GM12878 (cell line): ENCODE results near the gene EDN2. TPM values are rescaled to one million over a fixed set of nuclear protein-coding genes. Genes with fewer than 3 reads are reported as not detected.

Experiments
- BCLAF1 ChIP-seq: fragments of 450-650 bp; IDR thresholded peaks from 2 replicates; pipeline ENCODE4 v1.6.1; 2017; ENCODE audit warnings: antibody characterized with exemption, mild to moderate bottlenecking, moderate library complexity
- PRDM15 ChIP-seq: fragments of 450-650 bp; formaldehyde crosslinking; IDR thresholded peaks from 2 replicates; pipeline ENCODE4 v1.4.0; 2020; ENCODE audit warnings: mild to moderate bottlenecking, moderate library complexity
- STAT1 ChIP-seq: fragments of 450-650 bp; conservative IDR thresholded peaks from 2 replicates; pipeline ENCODE4 v1.6.1; 2014; ENCODE audit warnings: antibody characterized with exemption, mild to moderate bottlenecking
- STAT3 ChIP-seq: IDR thresholded peaks from 2 replicates; pipeline ENCODE4 v1.6.1; 2011; ENCODE audit warnings: low read depth, low read length, improper control_type of control experiment
- polyA plus RNA-seq, 11 experiments: library from polyadenylated mRNA; depleted of rRNA in 4 of 11; unstranded in 6 of 11; stranded (reverse) in 5 of 11; fragments of >200 nt; fragmentation: Nextera tagmentation in 4 of 11; fragmentation: Illumina TruSeq in 1 of 11; extraction: Ambion mirVana in 4 of 11; extraction: Trizol in 1 of 11; gene quantifications; 1 replicate in 1 of 11; 2 replicates in 10 of 11; pipeline versions ENCODE4 v1.2.1 to v1.2.3, GENCODE V29; 2011 to 2016; ENCODE audit warnings: inconsistent platforms in 2 of 11, missing spikeins in 2 of 11, low read depth in 1 of 11
- total RNA-seq, 4 experiments: library from RNA; depleted of rRNA in 3 of 4; stranded (reverse); fragments of >200 nt in 3 of 4; fragmentation: Illumina TruSeq in 1 of 4; extraction: Trizol in 1 of 4; gene quantifications; 2 replicates each; pipeline versions ENCODE4 v1.2.1 to v1.2.3, GENCODE V29; 2013 to 2021
- TF ChIP-seq, protein P1 (sequence below): IDR thresholded peaks from 2 replicates; pipeline ENCODE4 v1.6.1; 2011; ENCODE audit warnings: borderline replicate concordance, low read depth, mild to moderate bottlenecking, moderate library complexity, low read length; ENCODE audit not compliant: insufficient read depth, poor library complexity, severe bottlenecking
- TF ChIP-seq, protein P2 (sequence below): IDR thresholded peaks from 2 replicates; pipeline ENCODE4 v1.6.1; 2011; ENCODE audit warnings: borderline replicate concordance, low read depth, mild to moderate bottlenecking, moderate library complexity, mixed read lengths, low read length; ENCODE audit not compliant: insufficient read depth; ENCODE audit errors: extremely low read length

EDN2 gene
- total and polyA plus RNA-seq, 10 of the 15 experiments (the other 5 are each of a cell fraction or from before 2014, with no cell fraction given), result 0.11 to 1.5 (median 0.43) TPM; not detected in 1

GRCh38 chr1:41476807-41477361 is 7.6 kb downstream of the EDN2 start (continued):
- TF ChIP-seq PRDM15 (no peak), BCLAF1 (no peak), STAT3 (no peak), STAT1 (no peak)
- TF ChIP-seq, protein P1, sequence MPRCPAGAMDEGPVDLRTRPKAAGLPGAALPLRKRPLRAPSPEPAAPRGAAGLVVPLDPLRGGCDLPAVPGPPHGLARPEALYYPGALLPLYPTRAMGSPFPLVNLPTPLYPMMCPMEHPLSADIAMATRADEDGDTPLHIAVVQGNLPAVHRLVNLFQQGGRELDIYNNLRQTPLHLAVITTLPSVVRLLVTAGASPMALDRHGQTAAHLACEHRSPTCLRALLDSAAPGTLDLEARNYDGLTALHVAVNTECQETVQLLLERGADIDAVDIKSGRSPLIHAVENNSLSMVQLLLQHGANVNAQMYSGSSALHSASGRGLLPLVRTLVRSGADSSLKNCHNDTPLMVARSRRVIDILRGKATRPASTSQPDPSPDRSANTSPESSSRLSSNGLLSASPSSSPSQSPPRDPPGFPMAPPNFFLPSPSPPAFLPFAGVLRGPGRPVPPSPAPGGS, result no peak
- TF ChIP-seq, protein P2, sequence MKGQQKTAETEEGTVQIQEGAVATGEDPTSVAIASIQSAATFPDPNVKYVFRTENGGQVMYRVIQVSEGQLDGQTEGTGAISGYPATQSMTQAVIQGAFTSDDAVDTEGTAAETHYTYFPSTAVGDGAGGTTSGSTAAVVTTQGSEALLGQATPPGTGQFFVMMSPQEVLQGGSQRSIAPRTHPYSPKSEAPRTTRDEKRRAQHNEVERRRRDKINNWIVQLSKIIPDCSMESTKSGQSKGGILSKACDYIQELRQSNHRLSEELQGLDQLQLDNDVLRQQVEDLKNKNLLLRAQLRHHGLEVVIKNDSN, result no peak
